GM06990 (cell line): ENCODE data around the gene FOXO6.
A peak's percentile ranks its signal among the peaks of the same experiment; 100 is the strongest.

ENCODE experiments used
- DNase-seq: peaks from one replicate; pipeline ENCODE4 v3.0.0-alpha.2; 2011; ENCODE audit not compliant: insufficient read length; ENCODE audit errors: extremely low read depth
- H3K27me3 ChIP-seq: replicated peaks from 2 replicates; pipeline ENCODE4 v1.6.0; 2011; ENCODE audit warnings: low read length; ENCODE audit not compliant: control insufficient read depth, insufficient read depth
- H3K36me3 ChIP-seq: 2 replicates; pipeline ENCODE4 v1.5.1; 2011; ENCODE audit warnings: low read length; ENCODE audit not compliant: control insufficient read depth, insufficient read depth
- H3K4me3 ChIP-seq: replicated peaks from 2 replicates; pipeline ENCODE4 v1.5.1; 2011; ENCODE audit warnings: low read depth, mild to moderate bottlenecking, control low read depth, low read length
- TF ChIP-seq, protein P1 (sequence below): IDR thresholded peaks from 2 replicates; pipeline ENCODE4 v1.5.1; 2011; ENCODE audit warnings: low read length, control low read depth, mild to moderate bottlenecking, inconsistent platforms; ENCODE audit not compliant: insufficient read depth, poor library complexity, severe bottlenecking

Gene FOXO6

DNA sequence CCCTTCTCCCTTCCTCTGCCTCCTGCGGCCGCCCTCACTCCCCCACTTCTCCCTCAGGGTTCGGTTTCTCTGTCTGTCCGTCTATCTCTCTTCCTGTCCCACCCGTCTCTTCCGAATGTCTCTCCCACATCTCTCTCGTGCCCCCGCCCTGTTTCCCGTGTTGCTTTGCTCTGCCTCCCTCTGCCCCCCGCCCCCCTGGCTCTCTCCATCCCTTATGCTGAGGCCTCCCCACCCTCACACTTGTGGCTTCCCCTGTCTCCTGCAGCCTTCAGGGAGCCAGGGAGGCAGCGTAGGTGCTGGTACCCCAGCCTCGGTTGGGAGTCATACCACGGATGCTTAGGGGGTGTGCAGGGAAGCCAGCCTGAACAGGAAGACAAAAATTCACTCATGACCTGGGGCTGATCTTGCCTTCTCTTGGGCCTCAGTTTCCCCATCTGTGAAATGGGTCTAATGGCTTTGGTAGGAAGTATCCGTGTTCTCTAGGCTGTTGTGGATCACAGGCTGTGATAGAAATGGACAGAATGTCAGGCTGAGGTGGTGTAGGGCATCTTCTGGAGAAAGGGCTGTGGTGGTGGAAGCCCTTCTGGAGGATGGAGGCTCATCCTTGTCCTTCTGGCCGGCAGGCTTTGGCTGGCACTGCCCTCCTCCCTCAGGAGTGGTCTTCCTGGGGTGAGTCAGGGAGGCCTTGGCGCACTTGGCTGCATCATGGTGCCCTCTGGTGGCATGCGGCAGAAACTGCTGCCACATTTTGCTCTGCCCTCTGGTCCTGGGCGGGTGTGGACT, 55.5 kb downstream of the FOXO6 start:
- TF ChIP-seq, protein P1, sequence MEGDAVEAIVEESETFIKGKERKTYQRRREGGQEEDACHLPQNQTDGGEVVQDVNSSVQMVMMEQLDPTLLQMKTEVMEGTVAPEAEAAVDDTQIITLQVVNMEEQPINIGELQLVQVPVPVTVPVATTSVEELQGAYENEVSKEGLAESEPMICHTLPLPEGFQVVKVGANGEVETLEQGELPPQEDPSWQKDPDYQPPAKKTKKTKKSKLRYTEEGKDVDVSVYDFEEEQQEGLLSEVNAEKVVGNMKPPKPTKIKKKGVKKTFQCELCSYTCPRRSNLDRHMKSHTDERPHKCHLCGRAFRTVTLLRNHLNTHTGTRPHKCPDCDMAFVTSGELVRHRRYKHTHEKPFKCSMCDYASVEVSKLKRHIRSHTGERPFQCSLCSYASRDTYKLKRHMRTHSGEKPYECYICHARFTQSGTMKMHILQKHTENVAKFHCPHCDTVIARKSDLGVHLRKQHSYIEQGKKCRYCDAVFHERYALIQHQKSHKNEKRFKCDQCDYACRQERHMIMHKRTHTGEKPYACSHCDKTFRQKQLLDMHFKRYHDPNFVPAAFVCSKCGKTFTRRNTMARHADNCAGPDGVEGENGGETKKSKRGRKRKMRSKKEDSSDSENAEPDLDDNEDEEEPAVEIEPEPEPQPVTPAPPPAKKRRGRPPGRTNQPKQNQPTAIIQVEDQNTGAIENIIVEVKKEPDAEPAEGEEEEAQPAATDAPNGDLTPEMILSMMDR, result peak; percentile 91
- Histone ChIP-seq H3K27me3 (no peaks in the 10 kb centered on the region; the same call in 1 of the 2 replicates), H3K36me3 (no peaks in the 10 kb centered on the region), H3K4me3 (no peak overlapping the region)
- DNase-seq, result peak; percentile 28

DNA sequence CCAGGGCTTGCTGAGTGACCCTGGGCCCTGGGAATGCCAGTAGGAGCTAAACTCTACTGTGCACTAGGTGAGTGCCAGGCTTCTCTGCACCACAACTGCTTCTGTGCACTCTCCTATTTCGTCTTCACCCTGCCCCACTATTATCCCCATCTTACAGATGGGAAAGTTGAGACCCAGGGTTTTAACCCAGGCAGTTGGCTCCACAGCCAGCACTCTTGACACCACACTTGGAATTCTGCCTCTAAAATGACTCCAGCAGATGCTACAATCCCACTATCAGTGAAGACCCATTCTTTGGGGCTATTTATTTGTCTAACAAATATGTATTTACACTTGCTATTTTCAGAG, 56.1 kb downstream of the FOXO6 start:
- TF ChIP-seq, protein P1, result no peak
- Histone ChIP-seq H3K27me3 (no peaks in the 10 kb centered on the region; the same call in 1 of the 2 replicates), H3K36me3 (no peaks in the 10 kb centered on the region), H3K4me3 (no peak overlapping the region)
- DNase-seq, result no peak

DNA sequence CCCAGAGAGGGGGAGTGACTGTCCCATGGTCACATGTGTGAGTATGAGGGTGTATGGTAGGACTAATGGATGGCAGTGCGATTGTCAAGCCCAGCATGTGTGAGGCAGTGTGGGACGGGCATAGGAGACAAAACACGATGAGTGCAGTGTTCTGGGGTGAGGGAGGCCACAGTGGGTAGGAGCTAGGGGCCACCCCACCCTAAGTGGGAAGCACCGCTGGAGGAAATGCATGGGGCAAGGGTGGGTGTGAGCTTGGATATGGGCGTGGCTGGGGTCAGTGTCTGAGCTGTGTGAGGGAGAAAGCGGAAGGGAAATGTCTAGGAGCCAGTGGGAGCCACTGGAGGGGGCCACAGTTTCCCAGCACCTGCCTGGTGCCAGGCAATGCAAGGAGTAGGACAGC, 56.5 kb downstream of the FOXO6 start:
- Histone ChIP-seq H3K4me3 (no peak overlapping the region), H3K27me3 (no peaks in the 10 kb centered on the region; the same call in 1 of the 2 replicates), H3K36me3 (no peaks in the 10 kb centered on the region)
- DNase-seq, result no peak
- TF ChIP-seq, protein P1, result no peak

DNA sequence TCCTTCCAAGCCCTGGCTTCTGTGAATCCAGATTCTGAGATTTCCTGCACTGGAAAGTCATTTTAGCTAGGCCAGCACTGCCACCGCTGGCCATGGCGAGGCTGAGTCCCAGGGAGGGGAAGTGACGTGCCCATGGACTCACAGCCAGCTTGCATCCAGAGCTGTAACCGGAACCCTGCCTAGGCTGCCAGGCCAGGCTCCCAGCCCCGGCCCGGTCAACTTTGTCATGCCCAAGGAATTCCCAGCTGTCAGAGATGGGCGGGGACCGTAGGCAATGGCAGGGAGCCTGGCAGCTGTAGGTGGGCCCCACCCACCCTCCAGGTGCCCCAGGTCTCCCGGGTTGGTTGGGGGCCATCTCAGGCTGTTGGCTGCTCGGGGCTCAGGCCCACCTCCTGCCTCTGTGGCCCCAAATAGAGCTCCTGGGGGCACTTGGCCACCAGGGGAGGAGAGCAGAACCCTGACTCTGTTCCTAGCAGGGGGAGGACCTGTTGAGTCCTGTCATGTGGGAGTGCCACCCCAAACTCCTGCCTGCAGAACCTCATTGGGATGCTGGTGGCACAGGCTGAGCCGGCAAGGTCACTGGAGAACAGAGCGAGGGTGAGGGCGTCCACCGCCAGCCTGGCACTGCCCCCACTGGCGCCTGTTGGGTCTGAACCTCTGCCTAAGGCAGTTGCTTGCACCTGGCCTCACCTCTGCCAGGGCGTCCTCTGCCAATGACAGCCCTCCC, 57.8 kb downstream of the FOXO6 start:
- Histone ChIP-seq H3K36me3 (no peaks in the 10 kb centered on the region), H3K27me3 (no peaks in the 10 kb centered on the region; the same call in 1 of the 2 replicates), H3K4me3 (no peak overlapping the region)
- DNase-seq, result no peak
- TF ChIP-seq, protein P1, result no peak

DNA sequence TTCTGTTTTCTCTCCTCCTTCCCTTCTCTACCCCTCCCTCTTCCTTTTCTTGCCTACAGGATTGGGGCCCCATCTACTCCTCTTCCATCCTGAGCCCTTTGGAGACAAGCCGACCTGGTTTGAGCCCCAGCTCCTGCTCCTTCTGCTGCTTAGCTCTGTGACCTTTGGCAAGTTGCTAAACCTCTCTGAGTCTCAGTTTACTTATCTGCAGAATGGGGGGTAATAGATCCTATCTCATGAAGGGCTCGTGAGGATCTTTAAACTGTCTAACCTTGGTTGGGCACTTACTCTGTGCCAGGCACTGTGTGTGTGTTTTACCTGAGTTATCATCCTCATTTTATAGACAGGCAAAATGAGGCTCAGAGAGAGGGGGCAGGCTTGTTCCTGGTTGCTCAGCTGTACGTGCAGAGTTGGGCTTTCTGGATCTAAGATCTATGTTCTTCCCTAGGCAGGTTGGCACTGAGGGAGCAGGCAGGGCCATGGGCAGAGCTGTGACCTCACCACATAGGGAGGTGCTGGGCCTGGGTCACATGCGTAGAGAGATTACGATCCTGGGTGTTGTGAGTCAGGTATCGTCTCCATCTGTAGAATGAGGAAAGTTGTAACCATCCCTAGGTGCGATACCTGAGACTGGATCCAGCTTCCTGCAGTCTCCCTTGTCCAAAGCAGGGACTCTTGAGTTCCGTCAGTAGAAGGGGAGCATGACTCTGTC, 58.5 kb downstream of the FOXO6 start:
- H3K4me3 ChIP-seq, result no peak overlapping the region
- TF ChIP-seq, protein P1, result no peak
- DNase-seq, result no peak
- no peaks in the 10 kb centered on the region for H3K36me3 ChIP-seq
- H3K27me3 ChIP-seq, result no peaks in the 10 kb centered on the region; the same call in 1 of the 2 replicates
